Karpas-422 (cell line): Measurements from ENCODE around the gene NOP56. TPM values are rescaled to one million over a fixed set of nuclear protein-coding genes. Genes with fewer than 3 reads are reported as not detected.
A peak's percentile ranks its signal among the peaks of the same experiment; 100 is the strongest.

Experiments
- DNase-seq: peaks from one replicate; pipeline ENCODE4 v3.0.0-alpha.2; 2015
- H2AFZ ChIP-seq: fragments of 200-600 bp; sonication (generic); 2 replicates; pipeline ENCODE4 v1.6.1; 2014; ENCODE audit warnings: antibody characterized with exemption, low read length, mixed read lengths
- H3K27ac ChIP-seq: fragments of 200-600 bp; sonication (generic); 2 replicates; pipeline ENCODE4 v1.5.1; 2014; ENCODE audit warnings: mild to moderate bottlenecking, low read length, moderate library complexity
- H3K27me3 ChIP-seq: fragments of 200-600 bp; sonication (generic); 2 replicates; pipeline ENCODE4 v1.6.1; 2014; ENCODE audit warnings: low read length, mixed read lengths
- H3K36me3 ChIP-seq: fragments of 200-600 bp; sonication (generic); 2 replicates; pipeline ENCODE4 v1.6.1; 2014; ENCODE audit warnings: low read length, mixed read lengths; ENCODE audit not compliant: insufficient read depth
- H3K4me1 ChIP-seq: fragments of 200-600 bp; sonication (generic); 2 replicates; pipeline ENCODE4 v1.6.1; 2014; ENCODE audit warnings: mild to moderate bottlenecking, low read length, mixed read lengths
- H3K4me2 ChIP-seq: fragments of 200-600 bp; sonication (generic); 2 replicates; pipeline ENCODE4 v1.6.1; 2014; ENCODE audit warnings: low read length, low read depth, mild to moderate bottlenecking; ENCODE audit not compliant: poor library complexity, severe bottlenecking
- H3K4me3 ChIP-seq: fragments of 200-600 bp; sonication (generic); 2 replicates; pipeline ENCODE4 v1.5.1; 2014; ENCODE audit warnings: mild to moderate bottlenecking, antibody characterized with exemption, low read length, mixed read lengths
- H3K79me2 ChIP-seq: fragments of 200-600 bp; sonication (generic); 2 replicates; pipeline ENCODE4 v1.6.1; 2014; ENCODE audit warnings: mild to moderate bottlenecking, low read length, mixed read lengths
- H3K9ac ChIP-seq: fragments of 200-600 bp; sonication (generic); 2 replicates; pipeline ENCODE4 v1.6.0; 2014; ENCODE audit warnings: low read length
- H3K9me2 ChIP-seq: fragments of 200-600 bp; sonication (generic), shearing (Covaris generic); replicated peaks from 2 replicates; pipeline ENCODE4 v1.6.0; 2014; ENCODE audit warnings: mild to moderate bottlenecking, low read length, moderate library complexity; ENCODE audit not compliant: insufficient read depth
- H3K9me3 ChIP-seq: fragments of 300-700, 200-600 bp; sonication (generic); 2 replicates; pipeline ENCODE4 v1.6.1; 2014; ENCODE audit warnings: low read length, mixed read lengths
- H4K20me1 ChIP-seq: fragments of 200-600 bp; sonication (generic); 2 replicates; pipeline ENCODE4 v1.6.1; 2014; ENCODE audit warnings: mild to moderate bottlenecking, antibody characterized with exemption, low read length, low read depth; ENCODE audit not compliant: insufficient read depth
- total RNA-seq: library from RNA; depleted of rRNA; stranded (reverse); fragments of >200 nt; shearing (Covaris generic); gene quantifications from 2 replicates; pipeline ENCODE4 v1.2.3, GENCODE V29; 2014; ENCODE audit warnings: low replicate concordance

The NOP56 gene
- total RNA-seq, 1 experiment from 2014 or later, result 192 TPM

DNA sequence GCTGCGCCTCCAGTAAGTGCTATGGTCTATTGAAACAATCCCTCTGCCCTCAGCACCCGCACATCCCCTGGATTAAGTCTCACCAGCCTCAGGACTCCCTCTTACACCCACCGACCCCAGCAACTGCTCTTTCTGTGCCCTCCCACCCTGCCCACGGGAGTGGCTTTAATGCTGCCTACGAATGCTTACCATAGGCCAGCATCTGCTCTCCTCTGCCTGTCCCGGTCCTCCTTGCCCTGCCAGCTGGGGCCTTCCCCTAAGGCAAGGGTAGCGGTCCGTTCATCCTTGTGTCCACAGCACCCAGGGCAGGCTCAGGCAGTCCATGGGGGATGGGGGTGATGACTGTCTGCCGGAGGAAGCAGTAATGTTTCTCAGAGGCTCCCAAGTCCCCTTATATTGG is 44.2 kb downstream of the NOP56 start:
- Histone ChIP-seq H3K79me2 (no peaks in the 10 kb centered on the region), H2AFZ (no peak overlapping the region), H3K4me1 (peaks cover 18% of the 10 kb centered on the region), H3K9me3 (no peaks in the 10 kb centered on the region), H3K9me2 (no peaks in the 10 kb centered on the region), H3K36me3 (no peaks in the 10 kb centered on the region), H3K27ac (no peak overlapping the region), H4K20me1 (no peaks in the 10 kb centered on the region), H3K4me2 (no peak overlapping the region), H3K9ac (no peak overlapping the region), H3K27me3 (no peaks in the 10 kb centered on the region), H3K4me3 (no peak overlapping the region)
- DNase-seq, result no peak

DNA sequence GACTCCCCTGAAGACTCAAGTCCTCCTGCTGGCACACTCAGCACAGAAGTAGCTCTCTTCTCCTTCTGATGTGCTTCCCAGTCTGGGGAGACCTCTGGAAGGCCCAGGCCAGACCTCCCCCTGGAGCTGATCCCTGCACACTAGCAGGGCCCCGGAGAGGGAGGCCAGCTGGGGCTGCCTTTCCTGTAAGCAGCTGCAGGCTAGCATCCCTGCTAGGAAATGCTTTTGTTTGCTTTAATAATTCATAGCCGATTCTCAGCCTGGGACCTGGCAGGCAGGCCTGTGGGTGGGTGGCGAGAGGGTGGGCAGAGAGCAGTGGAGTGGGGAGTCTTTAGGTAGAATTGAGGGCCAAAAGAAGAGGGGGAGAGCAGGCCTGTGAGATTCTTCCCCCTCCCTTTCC is 45.3 kb downstream of the NOP56 start:
- no peak for DNase-seq
- no peak overlapping the region for H3K4me2 ChIP-seq

GRCh38 chr20:2698186-2698817 is 45.9 kb downstream of the NOP56 start:
- no peak overlapping the region for H3K27ac ChIP-seq
- no peaks in the 10 kb centered on the region for H3K9me2 ChIP-seq
- no peak overlapping the region for H3K4me2 ChIP-seq
- DNase-seq, result no peak
- no peaks in the 10 kb centered on the region for H3K79me2 ChIP-seq
- no peaks in the 10 kb centered on the region for H3K9me3 ChIP-seq
- H3K4me3 ChIP-seq, result no peak overlapping the region
- no peaks in the 10 kb centered on the region for H4K20me1 ChIP-seq
- no peaks in the 10 kb centered on the region for H3K36me3 ChIP-seq
- H3K4me1 ChIP-seq, result peaks cover 18% of the 10 kb centered on the region
- H3K27me3 ChIP-seq, result no peaks in the 10 kb centered on the region
- no peak overlapping the region for H3K9ac ChIP-seq
- no peak overlapping the region for H2AFZ ChIP-seq

More for the DNA sequence above, 45.3 kb downstream of the NOP56 start:
- Histone ChIP-seq H2AFZ (no peak overlapping the region), H3K27ac (no peak overlapping the region), H3K27me3 (no peaks in the 10 kb centered on the region), H3K9ac (no peak overlapping the region), H3K4me3 (no peak overlapping the region), H3K4me1 (peaks cover 18% of the 10 kb centered on the region), H4K20me1 (no peaks in the 10 kb centered on the region), H3K36me3 (no peaks in the 10 kb centered on the region), H3K9me3 (no peaks in the 10 kb centered on the region), H3K9me2 (no peaks in the 10 kb centered on the region), H3K79me2 (no peaks in the 10 kb centered on the region)

DNA sequence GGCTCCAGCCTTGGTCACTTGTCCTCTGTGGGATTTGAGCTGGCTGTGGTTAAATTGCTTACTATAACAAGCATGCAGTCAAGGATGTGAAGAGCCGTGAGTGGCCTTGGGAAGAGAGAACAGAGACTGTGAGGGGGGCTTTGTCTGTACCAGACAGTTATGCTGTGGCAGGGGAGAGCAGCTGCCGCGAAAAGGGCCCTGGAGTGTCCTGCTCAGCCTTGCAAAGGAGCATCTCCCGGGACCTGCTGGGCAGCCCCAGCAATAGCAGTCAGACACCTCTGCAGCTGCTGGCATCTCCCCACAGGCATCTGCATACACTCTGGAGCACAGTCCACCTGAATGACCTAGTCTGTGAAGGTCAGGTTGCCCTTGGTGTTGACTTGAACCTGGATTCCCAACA is 46.5 kb downstream of the NOP56 start:
- no peak overlapping the region for H3K4me2 ChIP-seq
- no peaks in the 10 kb centered on the region for H3K27me3 ChIP-seq
- H3K9me3 ChIP-seq, result no peaks in the 10 kb centered on the region
- H3K36me3 ChIP-seq, result no peaks in the 10 kb centered on the region
- no peak for DNase-seq
- H3K27ac ChIP-seq, result no peak overlapping the region
- no peak overlapping the region for H3K9ac ChIP-seq
- no peaks in the 10 kb centered on the region for H3K9me2 ChIP-seq
- H3K4me1 ChIP-seq, result peaks cover 18% of the 10 kb centered on the region
- H3K79me2 ChIP-seq, result no peaks in the 10 kb centered on the region
- H3K4me3 ChIP-seq, result no peak overlapping the region
- no peak overlapping the region for H2AFZ ChIP-seq
- no peaks in the 10 kb centered on the region for H4K20me1 ChIP-seq

DNA sequence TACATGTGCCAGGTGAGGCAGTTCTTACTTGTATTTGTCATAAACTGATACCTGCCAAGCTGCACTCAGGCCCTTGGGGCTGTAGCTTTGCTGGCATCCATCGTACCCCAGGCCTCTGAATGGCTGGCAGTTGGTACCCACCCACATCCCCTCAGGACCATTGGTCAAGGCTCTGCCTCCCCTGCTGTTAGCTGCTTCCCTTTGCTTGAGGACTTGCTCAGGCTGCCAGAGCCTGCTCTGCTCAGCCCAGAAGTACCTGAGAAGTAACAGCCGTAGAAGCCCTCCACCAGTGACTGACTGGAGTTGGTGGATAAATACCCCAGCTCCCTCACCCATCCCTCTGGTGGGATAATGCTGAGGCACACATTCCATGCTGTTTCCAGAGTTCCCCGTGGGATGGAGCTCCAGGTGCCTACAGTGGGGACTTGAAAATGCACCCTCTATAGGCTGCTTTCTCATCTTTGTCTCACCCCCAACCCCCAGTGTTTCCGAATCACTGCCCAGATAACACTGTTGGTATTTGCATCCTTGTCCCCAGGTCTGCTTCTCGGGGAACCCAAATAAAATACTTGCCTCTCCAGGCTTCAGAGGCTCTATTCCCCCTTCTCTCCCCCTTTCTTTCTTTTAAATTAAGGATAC is 47.5 kb downstream of the NOP56 start:
- H3K27ac ChIP-seq, result no peak overlapping the region
- no peak overlapping the region for H3K9ac ChIP-seq
- H3K4me1 ChIP-seq, result peaks cover 18% of the 10 kb centered on the region
- no peaks in the 10 kb centered on the region for H4K20me1 ChIP-seq
- no peaks in the 10 kb centered on the region for H3K79me2 ChIP-seq
- no peaks in the 10 kb centered on the region for H3K9me3 ChIP-seq
- no peaks in the 10 kb centered on the region for H3K27me3 ChIP-seq
- H3K9me2 ChIP-seq, result no peaks in the 10 kb centered on the region
- H3K36me3 ChIP-seq, result no peaks in the 10 kb centered on the region
- no peak overlapping the region for H2AFZ ChIP-seq
- H3K4me3 ChIP-seq, result no peak overlapping the region
- peak overlapping the region; percentile 16 for H3K4me2 ChIP-seq
- no peak for DNase-seq

DNA sequence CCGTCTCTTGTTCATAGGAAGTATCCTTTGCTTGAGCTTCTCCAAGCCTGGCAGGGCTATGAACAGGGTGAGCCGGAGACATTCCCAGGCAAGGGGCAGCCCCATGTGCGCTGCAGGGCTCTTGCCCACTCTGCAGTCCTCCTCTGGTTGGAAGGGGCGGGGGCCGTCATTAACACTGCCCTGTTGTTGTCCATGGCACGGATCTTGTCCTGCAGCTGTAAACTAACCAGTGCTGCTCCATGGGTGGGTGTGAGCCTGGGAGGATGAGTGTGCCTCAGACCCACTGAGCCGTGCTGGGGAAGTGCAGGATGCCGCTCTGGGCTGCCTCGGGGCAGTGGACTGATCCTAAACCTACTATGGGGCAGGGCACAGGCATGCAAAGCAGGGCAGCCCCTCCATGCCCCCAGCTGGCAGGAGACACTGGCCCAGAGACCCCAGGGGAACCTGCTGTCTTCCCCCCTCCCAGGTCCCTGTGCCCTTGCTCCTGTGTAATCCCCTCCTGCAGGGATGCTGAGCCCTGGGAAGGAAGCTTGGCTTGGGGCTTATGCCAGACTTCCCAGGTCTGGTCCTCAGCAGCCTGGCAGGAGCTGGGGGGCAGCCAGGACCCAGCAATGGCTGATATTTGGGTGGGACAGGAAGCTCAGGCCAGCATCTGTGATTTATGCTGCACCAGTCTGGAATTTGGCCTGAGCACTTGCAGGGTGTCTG is 48.6 kb downstream of the NOP56 start:
- no peaks in the 10 kb centered on the region for H3K36me3 ChIP-seq
- H3K4me3 ChIP-seq, result no peak overlapping the region
- H3K79me2 ChIP-seq, result no peaks in the 10 kb centered on the region
- H3K27ac ChIP-seq, result no peak overlapping the region
- H3K9me2 ChIP-seq, result no peaks in the 10 kb centered on the region
- no peaks in the 10 kb centered on the region for H3K27me3 ChIP-seq
- no peak overlapping the region for H3K4me2 ChIP-seq
- H2AFZ ChIP-seq, result no peak overlapping the region
- no peak overlapping the region for H3K9ac ChIP-seq
- no peak for DNase-seq
- no peaks in the 10 kb centered on the region for H4K20me1 ChIP-seq
- no peaks in the 10 kb centered on the region for H3K9me3 ChIP-seq
- peaks cover 18% of the 10 kb centered on the region for H3K4me1 ChIP-seq

DNA sequence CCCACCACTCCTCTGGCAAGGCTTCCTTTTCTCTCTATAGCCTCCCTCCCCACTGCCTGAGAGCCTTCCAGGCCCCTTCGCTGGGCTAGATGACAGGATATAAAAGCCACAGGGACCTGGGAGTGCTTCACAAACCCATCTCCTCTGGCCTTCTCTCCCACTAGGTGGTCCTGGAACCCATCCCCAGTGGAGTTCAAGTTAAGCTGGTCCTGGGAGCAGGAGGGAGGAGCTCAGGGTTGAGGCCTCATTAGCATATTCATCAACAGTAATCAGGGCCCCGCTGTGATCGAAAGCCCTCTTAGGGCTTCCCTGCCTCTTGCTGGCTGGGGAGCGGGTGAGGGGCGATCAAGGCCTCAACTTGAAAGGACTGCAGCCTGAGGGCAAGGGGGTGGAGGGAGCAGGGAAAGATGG is 49.2 kb downstream of the NOP56 start:
- Histone ChIP-seq H3K27me3 (no peaks in the 10 kb centered on the region), H3K4me1 (peaks cover 18% of the 10 kb centered on the region), H3K9me2 (no peaks in the 10 kb centered on the region), H3K4me3 (no peak overlapping the region), H3K36me3 (no peaks in the 10 kb centered on the region), H4K20me1 (no peaks in the 10 kb centered on the region), H2AFZ (no peak overlapping the region), H3K9ac (no peak overlapping the region), H3K27ac (no peak overlapping the region), H3K9me3 (no peaks in the 10 kb centered on the region), H3K4me2 (no peak overlapping the region), H3K79me2 (no peaks in the 10 kb centered on the region)
- DNase-seq, result no peak

DNA sequence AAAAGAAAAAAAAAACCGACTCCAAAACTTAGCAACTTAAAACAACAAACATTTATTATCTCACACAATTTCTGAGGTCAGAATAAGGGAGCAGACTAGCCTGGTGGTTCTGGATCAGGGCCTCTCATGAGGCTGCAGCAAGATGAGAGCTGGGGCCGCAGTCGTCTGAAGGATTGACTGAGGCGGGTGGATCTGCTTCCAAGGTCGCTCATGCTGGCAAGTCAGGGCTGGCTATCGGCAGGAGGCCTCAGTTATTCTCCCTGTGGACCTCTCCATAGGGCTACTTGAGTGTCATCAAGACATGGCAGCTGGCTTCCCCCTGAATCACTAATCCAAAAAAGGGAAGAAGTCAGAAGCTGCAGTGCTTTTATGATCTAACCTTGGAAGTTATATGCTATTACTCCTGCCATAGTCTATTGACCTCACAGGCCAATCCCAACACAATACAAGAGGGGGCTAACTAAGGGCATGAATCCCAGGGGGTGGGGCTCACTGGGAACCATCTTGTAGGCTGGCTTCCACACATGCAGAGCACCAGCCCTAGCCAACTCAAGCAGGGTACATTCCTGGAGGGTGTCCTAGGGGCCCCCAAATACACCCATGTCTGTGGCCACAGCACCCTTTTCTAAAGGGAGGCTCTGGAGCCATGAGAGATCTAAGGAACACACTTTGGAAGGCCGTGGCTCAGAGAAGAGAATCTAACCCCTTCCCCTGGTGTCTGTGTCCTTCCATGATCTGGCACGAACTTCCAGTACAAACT is 51.5 kb downstream of the NOP56 start:
- Histone ChIP-seq H3K79me2 (no peaks in the 10 kb centered on the region), H2AFZ (no peak overlapping the region), H3K36me3 (no peaks in the 10 kb centered on the region), H3K4me1 (peaks cover 18% of the 10 kb centered on the region), H3K4me3 (no peak overlapping the region), H3K9me3 (no peaks in the 10 kb centered on the region), H3K27ac (no peak overlapping the region), H4K20me1 (no peaks in the 10 kb centered on the region), H3K4me2 (no peak overlapping the region), H3K27me3 (no peaks in the 10 kb centered on the region), H3K9ac (no peak overlapping the region), H3K9me2 (no peaks in the 10 kb centered on the region)
- DNase-seq, result no peak
